Left lobe of liver (tissue), 2 donors: ENCODE data around the gene ASCL2. TPM values are rescaled to one million over a fixed set of nuclear protein-coding genes. Genes with fewer than 3 reads are reported as not detected.

Experiments
- ATAC-seq: fragments of 200-7000 bp; cut with Tn5 transposase; one replicate; pipeline ENCODE4 v1.9.1; 2020; ENCODE audit warnings: mild to moderate bottlenecking, moderate library complexity
- DNase-seq: peaks from one replicate; pipeline ENCODE4 v3.0.0-alpha.2; 2020; ENCODE audit warnings: low spot score
- total RNA-seq: library from RNA; stranded (reverse); gene quantifications from one replicate; pipeline ENCODE4 v1.2.1, GENCODE V29; 2021
- donor health status: DM: no; HTN: no; CAD: no; lungs with moderate emphysema.
- donor health status: DM: no; HTN: yes; CAD: no.

ASCL2 gene
- 0.83 TPM for total RNA-seq

DNA sequence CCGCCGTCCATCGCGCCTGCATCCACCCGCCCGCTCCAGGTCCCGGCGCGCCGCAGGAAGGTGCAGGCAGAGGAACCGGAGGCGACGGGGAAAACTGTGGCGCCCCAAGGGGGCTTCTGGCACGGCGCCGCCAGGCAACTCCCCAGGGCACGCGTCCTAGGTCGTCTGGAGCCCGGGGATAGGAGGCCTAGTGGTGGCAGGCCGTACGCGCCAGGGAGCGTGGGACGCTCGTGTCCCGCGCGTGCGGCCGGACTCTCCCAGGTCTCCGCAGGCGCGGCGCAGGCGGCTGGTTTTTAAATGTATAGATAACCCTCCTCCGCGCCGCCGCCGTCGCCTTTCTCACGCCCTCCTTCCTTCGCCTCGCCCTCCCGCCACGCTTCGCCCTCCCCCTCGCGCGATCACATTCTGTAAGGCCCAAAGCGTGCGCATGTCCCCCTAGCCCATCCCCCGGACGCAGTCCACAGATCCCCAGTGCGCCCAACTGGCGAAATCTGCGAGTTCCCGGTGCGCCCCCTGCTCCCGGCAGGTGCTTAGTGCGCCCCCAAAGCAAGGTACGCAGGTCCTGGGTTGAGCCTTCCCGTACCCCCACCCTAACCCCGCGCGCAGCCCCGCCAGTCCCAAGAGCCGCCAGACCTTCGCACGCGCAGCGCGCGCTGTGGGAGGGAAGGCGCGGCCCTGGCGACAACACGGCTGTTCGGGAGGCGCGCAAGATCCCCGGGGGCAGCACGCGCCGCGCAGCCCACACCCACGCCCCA is at the start of gene ASCL2:
TSS of gene ASCL2 (minus strand) at position 267 of the 755 bp plus-strand sequence. CDS start at position 11, 256 bp downstream.
- DNase-seq (peak; percentile 46), ATAC-seq (no peak)

DNA sequence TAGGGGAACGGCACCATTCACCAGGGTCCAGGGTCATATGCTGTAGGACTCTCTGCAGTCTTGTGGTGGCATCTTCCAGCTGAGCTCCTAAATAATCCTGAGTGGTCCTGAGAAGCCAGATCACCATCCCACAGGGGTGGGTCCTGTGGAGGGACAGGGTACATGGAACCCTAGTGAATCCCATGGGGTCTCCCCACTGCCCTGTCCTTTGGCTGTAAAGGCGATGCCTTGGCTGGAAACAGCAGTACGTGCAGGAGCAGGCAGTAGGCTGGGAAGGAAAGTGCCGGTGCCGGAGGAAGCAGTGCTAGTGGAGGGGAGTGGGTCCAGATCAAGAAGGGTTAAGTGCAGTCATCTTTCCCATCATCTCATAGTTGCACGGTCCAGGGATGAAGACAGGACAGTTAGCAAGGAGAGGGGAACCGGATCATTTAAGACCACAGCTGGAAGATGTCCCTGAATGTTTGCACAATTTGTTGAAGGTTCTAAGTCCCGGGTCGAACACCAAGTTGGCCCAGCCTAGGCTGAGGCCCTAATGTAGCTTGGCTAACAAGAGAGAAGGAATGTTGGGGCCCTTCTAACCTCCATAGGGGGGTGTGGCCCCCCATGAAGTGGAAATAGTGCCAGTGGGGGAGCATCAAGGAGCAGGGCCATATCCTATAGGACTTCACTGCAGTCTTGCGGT is 49.5 kb upstream of the ASCL2 start:
- peak; percentile 59 for DNase-seq
- ATAC-seq, result peak; percentile 74

DNA sequence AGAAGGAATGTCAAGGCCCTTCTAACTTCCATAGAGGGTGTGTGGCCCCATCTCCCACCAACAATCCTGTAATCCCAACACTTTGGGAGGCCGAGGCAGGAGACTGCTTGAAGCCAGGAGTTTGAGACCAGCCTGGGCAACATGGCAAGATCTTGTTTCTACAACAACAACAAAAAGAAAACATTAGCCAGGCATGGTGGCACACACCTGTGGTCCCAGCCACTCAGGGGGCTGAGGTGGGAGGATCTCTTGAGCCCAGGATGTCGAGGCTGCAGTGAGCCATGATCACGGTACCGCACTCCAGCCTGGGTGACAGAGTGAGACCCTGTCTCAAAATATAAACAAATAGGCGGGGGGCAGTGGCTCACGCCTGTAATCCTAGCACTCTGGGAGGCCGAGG is 48.3 kb upstream of the ASCL2 start:
- peak; percentile 21 for DNase-seq
- ATAC-seq, result no peak

DNA sequence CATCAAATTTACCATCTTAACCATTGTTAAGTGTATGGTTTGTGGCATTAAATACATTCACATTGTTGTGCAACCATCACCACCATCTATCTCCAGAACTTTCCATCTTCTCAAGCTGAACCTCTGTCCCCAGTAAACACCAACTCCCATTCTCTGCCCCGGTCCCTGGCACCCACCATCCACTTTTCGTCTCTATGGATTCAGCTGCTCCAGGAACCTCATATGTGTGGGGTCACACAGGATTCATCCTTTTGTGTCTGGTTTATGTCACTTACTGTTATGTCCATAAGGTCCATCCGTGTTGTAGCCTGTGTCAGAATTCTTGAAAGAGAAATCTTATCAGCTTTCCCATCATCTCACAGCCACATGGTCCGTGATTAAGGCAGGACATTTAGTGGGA is 47.7 kb upstream of the ASCL2 start:
- ATAC-seq, result no peak
- no peak for DNase-seq

GRCh38 chr11:2317354-2318050 is 47.1 kb upstream of the ASCL2 start:
- ATAC-seq (no peak), DNase-seq (peak; percentile 33)

DNA sequence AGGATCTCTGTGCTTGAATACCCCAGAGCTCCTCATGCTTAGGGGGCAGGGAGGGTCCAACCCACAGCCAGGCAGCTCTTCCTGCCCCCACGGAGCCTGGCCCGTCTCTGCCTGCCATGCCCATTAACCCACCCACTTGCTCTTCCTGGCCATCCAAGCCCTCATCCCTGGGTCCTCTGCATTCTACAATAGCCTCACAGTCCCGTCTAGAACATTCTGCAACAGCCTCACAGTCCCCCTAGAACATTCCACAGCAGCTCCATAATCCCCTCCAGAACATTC is 46.5 kb upstream of the ASCL2 start:
- no peak for DNase-seq
- no peak for ATAC-seq

- DNase-seq, result no peak
Measured at GRCh38 chr11:2316169-2316962, 46.0 kb upstream of the ASCL2 start.

DNA sequence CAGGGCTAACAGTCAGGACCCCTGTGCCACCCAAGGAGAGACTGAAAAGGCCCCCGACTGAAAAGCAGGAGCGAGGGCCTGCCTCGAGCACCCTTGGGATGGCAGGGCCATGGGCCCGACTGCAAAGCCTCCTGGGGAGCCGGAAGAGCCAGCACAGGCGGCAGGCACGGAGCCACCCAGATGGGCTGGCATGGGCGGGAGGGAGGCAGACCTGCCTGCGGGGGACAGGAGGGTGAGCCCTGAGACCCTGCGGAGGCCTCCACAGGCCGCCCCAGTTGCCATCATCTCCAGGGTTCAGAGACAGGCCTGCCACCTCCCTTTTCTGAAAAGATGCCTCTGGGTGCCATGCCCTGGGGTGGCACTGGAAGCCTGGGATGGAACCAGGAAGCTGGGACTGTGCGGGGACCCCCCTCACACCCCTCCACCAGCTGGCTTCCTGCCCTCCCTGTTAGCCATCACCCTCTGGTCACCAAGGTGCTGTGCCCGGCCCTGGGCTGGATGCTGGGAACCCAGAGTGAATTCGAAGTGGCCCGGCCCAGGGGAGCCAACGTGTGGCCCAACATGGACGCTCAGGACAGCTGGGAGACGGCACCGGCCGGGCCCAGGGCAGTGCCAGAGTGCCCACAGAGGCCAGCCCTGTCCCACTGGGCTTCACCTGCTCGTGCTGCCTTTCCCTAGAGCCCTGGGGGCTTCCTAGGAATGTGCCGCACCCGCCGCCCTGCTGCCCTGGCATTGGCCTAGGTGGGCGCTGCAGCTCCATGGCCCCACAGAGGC is 45.2 kb upstream of the ASCL2 start:
- ATAC-seq (no peak), DNase-seq (no peak)

More at GRCh38 chr11:2316169-2316962, 46.0 kb upstream of the ASCL2 start:
- no peak for ATAC-seq

GRCh38 chr11:2314525-2315394 is 44.4 kb upstream of the ASCL2 start:
- ATAC-seq (peak; percentile 85), DNase-seq (peak; percentile 85)

DNA sequence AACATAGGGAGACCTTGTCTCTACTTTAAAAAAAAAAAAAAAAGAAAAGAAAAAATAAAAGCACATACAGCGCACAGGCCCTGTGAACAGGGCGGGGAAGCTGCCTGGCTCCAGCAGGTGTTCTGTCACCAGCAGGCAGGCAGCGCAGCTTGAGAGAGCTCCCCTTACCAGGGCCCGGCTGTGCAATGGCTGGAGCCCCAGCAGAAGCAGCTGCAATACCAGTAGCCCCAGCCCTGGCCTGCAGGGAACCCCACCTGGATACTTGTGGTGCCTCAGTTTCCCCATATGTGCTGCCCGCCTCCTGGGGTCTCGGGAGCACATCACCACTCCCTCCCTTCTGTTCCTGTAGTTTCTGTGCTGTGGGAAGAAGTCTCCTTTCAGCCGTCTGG is 43.7 kb upstream of the ASCL2 start:
- DNase-seq, result no peak
- ATAC-seq, result no peak

DNA sequence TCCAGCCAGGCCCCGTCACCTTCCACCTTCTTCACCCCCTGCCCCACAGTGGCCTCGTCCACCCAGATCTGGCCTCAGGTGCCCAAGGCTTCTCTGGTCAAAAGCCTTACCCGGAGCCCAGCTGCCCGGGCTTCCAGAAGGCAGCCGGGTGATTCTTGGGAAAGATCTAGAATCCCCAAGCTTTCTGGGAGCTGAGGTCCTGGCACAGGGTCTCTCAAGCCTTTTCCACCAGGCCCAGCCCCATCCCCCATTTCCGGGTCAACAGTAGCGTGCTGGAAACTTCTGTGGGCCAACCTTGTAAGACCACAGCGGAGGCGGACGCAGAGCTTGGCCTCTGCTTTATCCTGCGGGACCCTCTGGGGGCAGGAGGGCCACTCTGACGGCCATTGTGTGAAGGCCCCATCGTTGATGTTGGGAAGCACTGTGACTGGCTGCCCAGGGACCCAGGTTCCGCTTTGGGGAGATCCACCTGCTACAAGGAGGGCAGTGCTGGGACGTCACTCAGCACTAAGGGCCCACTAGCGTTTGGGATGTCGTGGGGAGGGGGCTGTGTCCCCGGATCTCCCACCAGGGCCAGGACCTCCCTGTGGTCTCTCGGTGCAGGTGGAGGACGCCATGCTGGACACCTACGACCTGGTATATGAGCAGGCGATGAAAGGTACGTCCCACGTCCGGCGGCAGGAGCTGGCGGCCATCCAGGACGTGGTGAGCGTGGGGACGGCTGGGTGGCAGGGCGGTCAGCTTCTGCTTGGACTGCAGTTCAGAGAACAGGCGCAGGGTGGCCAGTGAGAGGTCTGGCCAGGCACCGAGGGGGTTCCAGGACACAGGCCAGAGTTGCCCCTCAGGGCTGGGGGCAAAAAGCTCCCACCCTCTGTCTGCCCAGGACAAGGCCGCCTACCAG is 42.9 kb upstream of the ASCL2 start:
- DNase-seq, result no peak
- no peak for ATAC-seq

DNA sequence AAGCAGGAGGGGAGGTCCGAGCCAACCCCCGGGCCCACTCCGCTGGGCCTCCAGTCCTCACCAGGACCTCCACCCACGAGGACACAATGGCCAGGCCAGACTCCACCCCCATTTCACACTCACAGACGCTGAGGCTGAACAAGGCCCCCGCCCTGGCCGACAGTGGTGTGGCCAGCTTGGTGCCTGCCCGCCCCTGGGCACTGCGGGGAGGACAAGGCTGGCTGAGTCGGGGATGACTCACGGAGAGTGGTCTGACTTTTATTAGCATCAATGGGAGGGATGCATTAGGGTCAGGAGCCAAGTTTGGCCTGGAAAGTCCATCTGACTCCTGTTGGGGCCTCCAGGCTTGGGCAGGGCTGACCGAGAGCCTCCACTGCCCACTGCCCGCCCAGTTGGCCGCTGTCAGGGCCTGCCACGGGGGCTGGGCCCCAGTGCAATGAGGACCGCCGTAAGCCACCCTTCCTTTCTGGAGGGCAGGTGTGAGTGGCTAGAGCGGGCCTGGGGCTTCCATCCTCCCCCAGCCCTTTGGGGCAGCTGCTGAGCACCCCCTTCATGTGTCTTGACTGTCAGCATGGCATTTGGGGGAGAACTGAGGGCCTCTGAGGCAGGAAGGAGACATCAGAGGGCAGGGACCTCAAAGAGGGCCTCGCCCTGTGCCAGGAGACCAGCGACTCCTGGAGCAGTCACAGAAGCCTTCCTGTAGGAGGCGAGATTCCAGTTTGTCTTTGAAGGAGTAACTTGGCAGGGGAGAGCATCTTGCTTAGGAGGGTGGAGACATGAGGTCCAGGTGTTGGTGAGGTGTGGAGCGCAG is 42.0 kb upstream of the ASCL2 start:
- no peak for ATAC-seq
- DNase-seq, result no peak

DNA sequence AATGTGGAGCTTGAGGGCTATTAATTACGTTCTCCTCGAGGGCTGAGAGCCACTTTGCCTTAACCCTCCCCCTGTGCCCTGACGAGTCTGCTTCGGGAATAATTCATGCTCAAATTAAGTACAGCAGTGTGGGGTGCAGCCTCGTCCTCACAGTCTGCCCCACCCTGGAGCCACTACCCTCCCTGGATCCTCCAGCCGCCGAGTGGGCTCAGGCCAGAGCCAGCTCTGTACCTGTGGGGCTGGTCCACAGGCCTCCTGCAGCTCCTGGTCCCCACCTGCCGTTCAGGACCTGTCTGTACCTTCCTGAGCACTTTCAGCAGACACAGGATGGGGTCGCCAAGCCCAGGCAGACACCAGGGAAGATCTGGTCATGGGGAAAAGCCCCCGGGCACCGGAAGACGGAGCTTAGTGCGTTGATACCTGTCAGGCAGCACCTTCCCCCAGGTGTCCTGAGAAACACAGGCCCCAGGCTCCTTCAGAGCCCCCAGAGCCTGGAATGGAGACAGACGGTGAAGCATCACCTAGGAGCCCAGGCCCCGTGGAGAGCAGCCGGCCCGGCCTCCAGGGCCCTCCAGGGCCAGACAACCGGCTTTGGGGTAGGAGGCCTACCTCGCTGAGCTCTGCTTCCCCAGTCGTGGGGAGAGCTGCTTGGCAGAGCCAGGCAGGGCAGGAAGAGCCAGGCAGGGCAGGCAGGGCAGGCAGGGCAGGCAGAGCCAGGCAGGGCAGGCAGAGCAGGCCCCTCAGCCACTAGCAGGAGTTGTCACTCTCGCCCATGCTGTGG is 41.2 kb upstream of the ASCL2 start:
- ATAC-seq (no peak), DNase-seq (no peak)

DNA sequence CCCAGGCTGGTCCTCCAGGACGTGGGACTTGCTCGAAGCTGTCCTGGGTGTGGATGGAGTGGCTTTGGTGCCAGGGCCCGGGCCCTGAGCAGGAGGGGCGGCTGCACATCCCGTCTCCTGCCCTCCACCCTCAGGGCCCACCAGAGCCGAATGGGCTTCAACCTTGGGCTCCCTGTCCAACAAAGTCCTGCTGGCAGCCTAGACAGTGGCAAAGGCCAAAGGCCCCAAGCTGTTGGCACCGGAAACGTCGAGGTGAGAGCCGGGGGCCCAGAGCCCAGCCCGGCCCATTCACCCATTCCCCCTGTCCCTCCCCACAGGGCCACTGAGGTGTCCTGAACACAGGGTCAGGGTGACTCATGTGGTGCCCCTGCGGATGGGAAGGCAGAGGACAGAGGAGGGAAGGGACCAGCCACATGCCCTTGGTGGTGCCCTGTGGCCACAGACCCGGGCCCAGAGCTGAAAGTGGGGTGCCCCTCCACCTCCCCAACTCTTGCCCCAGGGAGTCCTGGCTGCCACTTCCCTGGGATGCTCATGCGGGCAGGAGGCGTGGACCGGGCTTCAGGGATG is 40.5 kb upstream of the ASCL2 start:
- ATAC-seq (no peak), DNase-seq (no peak)

DNA sequence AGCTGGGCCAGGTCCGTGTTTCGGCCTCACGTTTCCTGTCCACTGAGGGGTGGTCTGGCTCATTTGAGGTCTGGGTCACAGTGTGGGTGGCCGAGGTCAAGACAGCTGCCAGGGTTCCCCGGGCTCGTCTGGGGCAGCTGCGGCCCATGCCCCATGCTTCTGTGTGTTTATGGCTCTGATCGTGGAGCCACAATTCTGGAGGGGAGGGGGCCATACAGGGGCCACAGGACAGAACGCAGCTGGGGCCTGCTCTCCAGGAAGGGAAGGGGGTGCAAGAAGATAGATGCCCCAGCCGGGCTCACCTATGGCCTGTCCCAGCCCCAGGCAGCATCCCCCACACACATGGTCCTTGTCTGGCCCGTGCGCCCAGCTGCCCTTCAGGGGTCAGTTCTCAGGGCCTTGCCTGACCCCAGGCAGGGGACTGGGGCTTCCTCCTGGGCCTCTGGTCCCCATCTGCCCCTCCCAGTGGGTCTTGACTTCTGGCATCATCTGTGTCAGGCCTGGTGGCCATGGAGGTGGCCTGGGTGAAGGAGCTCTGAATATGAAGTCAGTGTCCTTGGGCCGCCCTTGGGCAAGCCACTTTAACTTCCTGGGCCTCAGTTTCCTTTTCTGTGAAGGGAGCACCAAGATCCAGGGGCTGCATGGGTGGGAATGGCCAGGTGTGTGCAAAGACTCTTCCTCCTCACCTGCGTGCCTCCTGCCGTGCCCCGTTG is 39.8 kb upstream of the ASCL2 start:
- ATAC-seq (no peak), DNase-seq (no peak)
